Kidney epithelial cell (primary cell): ENCODE results near the gene PAK6. TPM values are rescaled to one million over a fixed set of nuclear protein-coding genes. Genes with fewer than 3 reads are reported as not detected.

Experiments used
- DNase-seq: peaks from one replicate; pipeline ENCODE4 v3.0.0-alpha.2; 2010; ENCODE audit warnings: low read depth
- H3K27me3 ChIP-seq: 2 replicates; pipeline ENCODE4 v1.6.0; 2011; ENCODE audit warnings: low read length; ENCODE audit not compliant: control insufficient read depth, insufficient read depth
- H3K36me3 ChIP-seq: 2 replicates; pipeline ENCODE4 v1.5.1; 2011; ENCODE audit warnings: low read length; ENCODE audit not compliant: control insufficient read depth, insufficient read depth
- H3K4me3 ChIP-seq: 2 replicates; pipeline ENCODE4 v1.5.1; 2011; ENCODE audit warnings: low read depth, mild to moderate bottlenecking, control low read depth, low read length
- total RNA-seq: library from RNA; depleted of rRNA; stranded (reverse); fragments of >200 nt; gene quantifications from 2 replicates; pipeline ENCODE4 v1.2.3, GENCODE V29; 2015
- TF ChIP-seq, protein P1 (sequence below): IDR thresholded peaks from 2 replicates; pipeline ENCODE4 v1.5.1; 2011; ENCODE audit warnings: mild to moderate bottlenecking, moderate library complexity, low read length, control low read depth, inconsistent platforms; ENCODE audit not compliant: insufficient read depth, poor library complexity, severe bottlenecking

Gene PAK6
- total RNA-seq, 1 donor from 2014 or later: 15.3 TPM

DNA sequence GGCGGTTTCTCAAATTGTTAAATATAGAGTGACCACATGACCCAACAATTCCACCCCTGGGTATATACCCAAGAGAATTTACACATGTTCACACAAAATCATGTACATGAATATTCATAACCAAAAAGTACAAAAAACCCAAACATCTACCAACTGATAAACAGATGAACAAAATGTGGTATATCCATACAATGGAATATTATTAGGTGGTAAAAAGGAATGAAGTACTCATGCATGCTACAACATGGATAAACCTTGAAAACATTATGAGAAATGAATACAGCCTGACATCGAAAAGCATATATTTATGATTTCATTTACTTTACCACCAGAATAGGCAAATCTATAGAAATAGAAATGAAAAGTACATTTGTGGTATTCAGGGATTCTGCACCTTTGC lies 61.5 kb downstream of the PAK6 start:
- no peak overlapping the region for H3K4me3 ChIP-seq
- H3K27me3 ChIP-seq: peaks cover 38% of the 10 kb centered on the region
- no peaks in the 10 kb centered on the region for H3K36me3 ChIP-seq
- DNase-seq: no peak
- TF ChIP-seq, protein P1, sequence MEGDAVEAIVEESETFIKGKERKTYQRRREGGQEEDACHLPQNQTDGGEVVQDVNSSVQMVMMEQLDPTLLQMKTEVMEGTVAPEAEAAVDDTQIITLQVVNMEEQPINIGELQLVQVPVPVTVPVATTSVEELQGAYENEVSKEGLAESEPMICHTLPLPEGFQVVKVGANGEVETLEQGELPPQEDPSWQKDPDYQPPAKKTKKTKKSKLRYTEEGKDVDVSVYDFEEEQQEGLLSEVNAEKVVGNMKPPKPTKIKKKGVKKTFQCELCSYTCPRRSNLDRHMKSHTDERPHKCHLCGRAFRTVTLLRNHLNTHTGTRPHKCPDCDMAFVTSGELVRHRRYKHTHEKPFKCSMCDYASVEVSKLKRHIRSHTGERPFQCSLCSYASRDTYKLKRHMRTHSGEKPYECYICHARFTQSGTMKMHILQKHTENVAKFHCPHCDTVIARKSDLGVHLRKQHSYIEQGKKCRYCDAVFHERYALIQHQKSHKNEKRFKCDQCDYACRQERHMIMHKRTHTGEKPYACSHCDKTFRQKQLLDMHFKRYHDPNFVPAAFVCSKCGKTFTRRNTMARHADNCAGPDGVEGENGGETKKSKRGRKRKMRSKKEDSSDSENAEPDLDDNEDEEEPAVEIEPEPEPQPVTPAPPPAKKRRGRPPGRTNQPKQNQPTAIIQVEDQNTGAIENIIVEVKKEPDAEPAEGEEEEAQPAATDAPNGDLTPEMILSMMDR: no peak

DNA sequence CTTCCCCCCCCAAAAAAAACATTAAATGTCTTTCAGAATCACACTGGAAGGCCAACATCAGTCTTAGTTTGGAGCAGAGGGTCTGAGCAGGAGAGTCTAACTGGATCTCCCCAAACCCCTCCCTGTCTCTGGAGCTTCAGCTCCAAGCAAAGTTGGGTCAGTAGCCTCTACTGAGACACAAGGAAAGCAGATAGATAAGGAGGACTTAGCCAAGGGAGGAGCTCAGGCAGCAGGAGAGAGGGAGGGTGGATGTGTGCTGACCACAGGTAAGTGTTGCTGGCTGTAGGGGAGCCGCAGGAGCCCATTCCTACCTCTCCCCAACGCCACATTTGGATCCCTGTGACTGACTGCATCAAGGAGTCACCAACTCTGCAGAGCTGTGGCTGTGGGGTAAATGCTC lies 61.9 kb downstream of the PAK6 start:
- Histone ChIP-seq H3K27me3 (peaks cover 35% of the 10 kb centered on the region), H3K4me3 (no peak overlapping the region), H3K36me3 (no peaks in the 10 kb centered on the region)
- DNase-seq: no peak
- TF ChIP-seq, protein P1: no peak

DNA sequence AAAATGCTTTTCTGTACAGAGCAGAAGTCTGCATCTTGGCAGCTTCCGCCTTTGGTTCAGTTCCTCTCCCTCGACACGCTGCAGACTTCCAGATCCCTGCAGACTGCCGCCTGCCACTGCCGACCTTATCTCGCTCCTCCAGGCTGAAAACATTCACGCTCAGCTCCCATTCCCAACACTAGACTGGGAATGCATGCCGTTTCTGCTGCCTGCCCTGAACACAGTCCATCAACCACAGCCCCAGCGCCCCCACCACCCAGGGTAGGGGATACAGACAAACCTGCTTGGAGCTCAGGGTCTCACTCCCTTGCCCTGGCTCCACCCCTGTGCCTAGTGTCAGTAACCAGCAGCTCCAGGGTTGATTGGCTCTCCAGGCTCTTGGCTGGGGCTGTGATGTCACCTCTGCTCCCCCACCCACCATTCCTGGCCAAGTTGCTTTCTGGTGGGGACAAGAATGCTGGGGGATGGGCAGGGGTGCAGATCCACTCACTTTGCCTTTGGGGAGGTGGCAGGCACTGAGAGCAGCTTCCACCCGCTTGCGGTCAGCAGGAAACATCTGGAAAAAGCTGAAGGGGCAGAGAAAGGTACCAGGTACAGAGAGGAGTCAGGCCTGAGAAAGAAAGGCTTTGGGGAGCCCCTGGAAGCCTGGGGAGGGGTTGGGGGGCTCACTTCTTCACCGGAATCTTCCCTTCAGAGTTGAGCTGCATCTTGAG lies 62.8 kb downstream of the PAK6 start:
- DNase-seq: no peak
- TF ChIP-seq, protein P1: no peak
- H3K27me3 ChIP-seq: peaks cover 34% of the 10 kb centered on the region
- H3K4me3 ChIP-seq: no peak overlapping the region
- no peaks in the 10 kb centered on the region for H3K36me3 ChIP-seq

DNA sequence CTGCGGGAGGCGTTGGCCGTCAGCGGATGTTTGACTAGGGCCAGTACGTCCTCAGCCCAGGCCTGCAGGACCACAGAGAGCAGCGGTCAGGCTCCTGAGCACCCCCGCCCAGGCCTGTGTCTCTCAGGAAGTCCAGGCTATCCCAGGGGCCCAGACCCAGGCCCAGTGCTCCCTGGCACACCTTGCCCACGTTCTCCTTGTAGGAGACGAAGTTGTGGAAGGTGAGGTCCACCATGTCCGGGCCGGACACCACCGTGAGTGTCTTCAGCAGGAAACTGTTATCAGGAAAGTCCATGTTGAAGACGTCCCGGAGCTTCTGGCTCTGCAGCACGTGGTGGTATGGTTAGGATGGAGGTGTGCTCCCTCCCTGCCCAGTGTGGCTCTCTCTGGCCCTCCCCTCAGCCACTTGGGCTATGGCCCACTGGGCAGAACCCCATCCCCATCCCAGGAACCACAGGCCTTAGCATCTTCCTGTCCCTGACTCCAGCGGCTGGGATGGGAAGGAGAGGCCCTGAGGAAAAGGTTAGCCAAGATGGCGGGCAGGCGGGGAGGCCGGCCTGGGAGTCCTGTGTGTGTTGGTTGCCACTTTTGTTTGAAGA lies 63.5 kb downstream of the PAK6 start:
- no peak for DNase-seq
- no peak overlapping the region for H3K4me3 ChIP-seq
- H3K27me3 ChIP-seq: peaks cover 36% of the 10 kb centered on the region
- TF ChIP-seq, protein P1: no peak
- H3K36me3 ChIP-seq: no peaks in the 10 kb centered on the region

DNA sequence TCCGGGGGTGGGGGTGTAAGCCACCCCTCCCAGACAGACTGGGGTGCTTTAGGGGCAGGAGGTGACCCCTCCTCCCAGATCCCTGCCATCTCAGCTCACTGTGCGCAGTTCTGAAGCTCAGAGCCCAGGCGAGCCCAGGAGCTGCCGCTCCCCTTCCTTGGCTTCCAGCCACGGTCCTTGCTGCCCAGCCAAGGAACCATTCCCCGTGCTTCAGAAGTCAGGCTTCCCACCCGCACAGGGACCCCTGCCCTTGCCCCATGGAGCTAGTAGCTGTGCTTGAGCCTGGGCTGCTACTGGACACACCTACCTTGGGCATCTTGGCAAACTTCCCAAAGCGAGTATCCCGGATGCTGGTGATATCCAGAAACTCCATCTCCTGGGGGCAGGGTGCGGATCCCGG lies 64.1 kb downstream of the PAK6 start:
- TF ChIP-seq, protein P1: no peak
- Histone ChIP-seq H3K27me3 (peaks cover 36% of the 10 kb centered on the region), H3K4me3 (no peak overlapping the region), H3K36me3 (no peaks in the 10 kb centered on the region)
- DNase-seq: no peak
